GM23248 (cell line): ENCODE measurements around the gene SETBP1. TPM values are rescaled to one million over a fixed set of nuclear protein-coding genes. Genes with fewer than 3 reads are reported as not detected.

Source experiments
- DNase-seq: peaks from one replicate; pipeline ENCODE4 v3.0.0-alpha.2; 2015
- H2AFZ ChIP-seq: fragments of 200-600 bp; sonication (generic); 2 replicates; pipeline ENCODE4 v1.6.1; 2016; ENCODE audit warnings: antibody characterized with exemption
- H3F3A ChIP-seq: fragments of 200-600 bp; sonication (generic); 2 replicates; pipeline ENCODE4 v1.6.1; 2016; ENCODE audit warnings: mild to moderate bottlenecking, antibody characterized with exemption, mixed run types; ENCODE audit not compliant: insufficient read depth
- H3K27ac ChIP-seq: fragments of 200-600 bp; sonication (generic); 2 replicates; pipeline ENCODE4 v1.5.1; 2016; ENCODE audit warnings: mild to moderate bottlenecking
- H3K27me3 ChIP-seq: fragments of 200-600 bp; sonication (generic); replicated peaks from 2 replicates; pipeline ENCODE4 v1.6.1; 2016; ENCODE audit warnings: mild to moderate bottlenecking; ENCODE audit not compliant: insufficient read depth
- H3K36me3 ChIP-seq: fragments of 200-600 bp; sonication (generic); 2 replicates; pipeline ENCODE4 v1.6.1; 2016; ENCODE audit warnings: low read depth, mild to moderate bottlenecking
- H3K4me1 ChIP-seq: fragments of 200-600 bp; sonication (generic); 2 replicates; pipeline ENCODE4 v1.6.1; 2016; ENCODE audit warnings: mild to moderate bottlenecking; ENCODE audit not compliant: insufficient read depth
- H3K4me2 ChIP-seq: fragments of 200-600 bp; sonication (generic); one replicate; pipeline ENCODE4 v1.6.1; 2016; ENCODE audit warnings: mild to moderate bottlenecking; ENCODE audit not compliant: unreplicated experiment
- H3K4me3 ChIP-seq: fragments of 200-600 bp; sonication (generic); 2 replicates; pipeline ENCODE4 v1.5.1; 2016; ENCODE audit warnings: mild to moderate bottlenecking
- H3K79me2 ChIP-seq: fragments of 200-600 bp; sonication (generic); 2 replicates; pipeline ENCODE4 v1.6.1; 2016; ENCODE audit warnings: mild to moderate bottlenecking; ENCODE audit not compliant: insufficient read depth
- H3K9ac ChIP-seq: fragments of 200-600 bp; sonication (generic); 2 replicates; pipeline ENCODE4 v1.6.1; 2016; ENCODE audit warnings: mild to moderate bottlenecking
- H3K9me2 ChIP-seq: fragments of 200-600 bp; sonication (generic); 2 replicates; pipeline ENCODE4 v1.6.1; 2016; ENCODE audit warnings: mixed run types, mild to moderate bottlenecking, moderate library complexity; ENCODE audit not compliant: insufficient read depth
- H3K9me3 ChIP-seq: fragments of 200-600 bp; sonication (generic); one replicate; pipeline ENCODE4 v1.6.1; 2017; ENCODE audit warnings: low read depth
- H4K20me1 ChIP-seq: fragments of 200-600 bp; sonication (generic); 2 replicates; pipeline ENCODE4 v1.6.0; 2016; ENCODE audit not compliant: insufficient read depth
- EZH2 ChIP-seq: fragments of 200-600 bp; sonication (generic); IDR thresholded peaks from 2 replicates; pipeline ENCODE4 v1.6.1; 2018; ENCODE audit warnings: antibody characterized with exemption, mild to moderate bottlenecking; ENCODE audit not compliant: insufficient read depth, poor library complexity, severe bottlenecking
- EZH2phosphoT487 ChIP-seq: fragments of 200-600 bp; sonication (generic); IDR thresholded peaks from 2 replicates; pipeline ENCODE4 v1.6.1; 2018; ENCODE audit warnings: antibody characterized with exemption, moderate library complexity, mild to moderate bottlenecking, low read depth; ENCODE audit not compliant: insufficient read depth
- WGBS, 2 experiments: methylation state at CpG; one replicate each; pipeline ENCODE4 v1.1.6; 2015 to 2017; ENCODE audit warnings: low lambda C conversion rate in 2 of 2, low coverage in 1 of 2; ENCODE audit errors: missing lambda C conversion rate in 2 of 2; 5-methylcytosine and 5-hydroxymethylcytosine counted together
- in situ Hi-C: fragments of 300-500 bp; cut with MboI; formaldehyde crosslinking; loops from 2 replicates; pipeline ENCODE4 v1.15.0; 2020
- polyA plus RNA-seq: library from polyadenylated mRNA; unstranded; fragments of >200 nt; fragmentation: Nextera tagmentation; extraction: Ambion mirVana; gene quantifications from 2 replicates; pipeline ENCODE4 v1.2.1, GENCODE V29; 2016
- total RNA-seq: library from RNA; depleted of rRNA; stranded (reverse); fragments of >200 nt; shearing (Covaris generic); gene quantifications from 2 replicates; pipeline ENCODE4 v1.2.3, GENCODE V29; 2014

SETBP1 gene
- total and polyA plus RNA-seq, 2 experiments from 2014 or later = 1.3 to 4.1 TPM

DNA sequence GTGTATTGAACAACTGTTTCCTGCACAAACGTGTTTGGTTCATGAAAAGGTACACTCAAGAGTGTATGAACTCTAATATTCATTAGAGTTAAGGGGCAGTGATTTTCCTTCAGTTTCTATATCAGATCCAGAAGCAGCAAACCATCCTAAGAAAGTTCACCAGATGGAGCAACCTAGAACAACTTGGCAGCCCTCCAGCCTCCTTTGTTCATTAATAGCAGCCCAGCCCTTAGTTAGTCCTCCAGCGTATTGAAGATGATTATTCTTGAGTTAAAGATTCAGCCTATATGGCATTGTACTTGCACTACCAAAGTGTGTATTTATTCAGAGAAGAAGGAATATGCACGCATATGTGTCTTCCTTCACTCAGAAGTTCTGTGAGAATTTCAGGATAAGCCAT is 365.5 kb downstream of the SETBP1 start:
- Histone ChIP-seq H4K20me1 (no peaks in the 10 kb centered on the region), H3K9me2 (no peaks in the 10 kb centered on the region), H3K4me2 (no peak overlapping the region), H3K36me3 (no peaks in the 10 kb centered on the region), H3K79me2 (no peaks in the 10 kb centered on the region), H3K27ac (no peak overlapping the region), H3K9me3 (no peaks in the 10 kb centered on the region), H3K4me3 (no peak overlapping the region), H3K4me1 (peaks cover 22% of the 10 kb centered on the region), H2AFZ (no peak overlapping the region), H3K27me3 (no peaks in the 10 kb centered on the region), H3F3A (peaks cover 16% of the 10 kb centered on the region), H3K9ac (no peak overlapping the region)
- in situ Hi-C loops = no loop called here
- TF ChIP-seq EZH2 = no peak
- TF ChIP-seq EZH2phosphoT487 = no peak
- no peak for DNase-seq
- 83 to 91% methylated on average over 3 of the region's 3 CpGs for WGBS, 2 experiments

DNA sequence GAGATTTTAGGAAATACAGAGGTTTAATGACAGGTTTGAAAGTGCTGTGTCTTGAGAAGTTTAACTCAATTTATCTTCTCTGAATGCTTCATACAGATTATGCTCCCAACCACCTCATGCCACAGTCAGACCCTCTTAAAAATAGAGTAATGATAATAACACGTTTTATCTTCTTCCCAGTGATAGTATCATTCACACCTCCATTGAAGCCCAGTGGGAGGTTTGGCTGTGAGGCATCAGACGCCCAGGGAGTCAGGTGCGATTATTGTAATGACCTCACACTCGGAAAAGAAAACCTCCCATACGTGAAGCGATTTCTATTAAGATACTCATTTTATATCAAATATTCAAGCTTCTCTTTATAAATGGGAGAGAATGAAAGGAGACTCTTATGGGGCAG is 366.3 kb downstream of the SETBP1 start:
- Histone ChIP-seq H4K20me1 (no peaks in the 10 kb centered on the region), H3K9me3 (no peaks in the 10 kb centered on the region), H2AFZ (no peak overlapping the region), H3K27me3 (no peaks in the 10 kb centered on the region), H3K4me1 (peaks cover 25% of the 10 kb centered on the region), H3K9me2 (no peaks in the 10 kb centered on the region), H3K79me2 (no peaks in the 10 kb centered on the region), H3K4me2 (no peak overlapping the region), H3K9ac (no peak overlapping the region), H3F3A (peaks cover 22% of the 10 kb centered on the region), H3K27ac (no peak overlapping the region), H3K36me3 (no peaks in the 10 kb centered on the region), H3K4me3 (no peak overlapping the region)
- no peak for TF ChIP-seq EZH2phosphoT487
- TF ChIP-seq EZH2 = no peak
- WGBS, 2 experiments = 94 to 96% methylated on average over 6 of the region's 6 CpGs
- in situ Hi-C loops = no loop called here
- DNase-seq = no peak

DNA sequence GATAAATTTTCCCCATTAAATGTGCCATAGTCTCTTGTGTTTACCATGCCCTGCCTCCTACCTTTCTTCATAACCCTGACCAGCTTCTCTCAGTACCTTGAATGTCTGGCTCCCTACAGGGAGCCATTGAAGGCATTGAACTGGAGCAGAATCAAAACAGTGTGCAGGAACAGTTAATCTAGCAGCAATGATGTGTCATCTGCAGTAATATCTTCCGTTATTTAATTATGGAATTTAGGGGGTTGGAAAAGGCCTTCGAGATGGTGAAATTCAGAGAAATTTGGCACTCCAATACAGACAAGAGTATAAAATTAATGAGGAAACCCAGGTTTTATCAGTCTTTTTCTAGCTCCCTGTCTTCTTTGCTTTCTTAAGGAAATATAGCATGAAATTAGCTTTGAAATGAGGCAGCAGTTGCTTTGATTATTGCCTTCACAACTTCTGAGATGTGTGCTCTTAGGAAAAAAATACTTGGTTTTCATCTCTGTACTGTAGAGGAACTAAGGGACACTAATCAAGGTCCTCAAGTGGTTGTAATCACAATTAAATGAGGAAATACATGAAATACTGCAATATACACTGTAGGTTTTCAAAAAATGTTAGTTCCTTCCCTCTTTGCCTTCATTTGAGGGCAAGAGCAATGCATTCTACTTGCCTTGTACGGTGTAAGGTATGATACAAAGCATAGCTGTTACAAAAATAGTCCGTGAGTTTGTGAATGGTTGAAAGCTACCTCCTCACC is 369.1 kb downstream of the SETBP1 start:
- H3K36me3 ChIP-seq = no peaks in the 10 kb centered on the region
- H4K20me1 ChIP-seq = no peaks in the 10 kb centered on the region
- TF ChIP-seq EZH2 (no peak), EZH2phosphoT487 (no peak)
- peak; percentile 20 for DNase-seq
- peak overlapping the region; percentile 14 for H3K4me2 ChIP-seq
- no peak overlapping the region for H3K27ac ChIP-seq
- 44 to 53% methylated on average over 4 of the region's 4 CpGs for WGBS, 2 experiments
- no peaks in the 10 kb centered on the region for H3K27me3 ChIP-seq
- peaks cover 22% of the 10 kb centered on the region for H3F3A ChIP-seq
- H3K4me3 ChIP-seq = no peak overlapping the region
- H3K9me2 ChIP-seq = no peaks in the 10 kb centered on the region
- peaks cover 25% of the 10 kb centered on the region for H3K4me1 ChIP-seq
- H3K79me2 ChIP-seq = no peaks in the 10 kb centered on the region
- H2AFZ ChIP-seq = no peak overlapping the region
- no peak overlapping the region for H3K9ac ChIP-seq
- no peaks in the 10 kb centered on the region for H3K9me3 ChIP-seq
- in situ Hi-C loops = no loop called here

DNA sequence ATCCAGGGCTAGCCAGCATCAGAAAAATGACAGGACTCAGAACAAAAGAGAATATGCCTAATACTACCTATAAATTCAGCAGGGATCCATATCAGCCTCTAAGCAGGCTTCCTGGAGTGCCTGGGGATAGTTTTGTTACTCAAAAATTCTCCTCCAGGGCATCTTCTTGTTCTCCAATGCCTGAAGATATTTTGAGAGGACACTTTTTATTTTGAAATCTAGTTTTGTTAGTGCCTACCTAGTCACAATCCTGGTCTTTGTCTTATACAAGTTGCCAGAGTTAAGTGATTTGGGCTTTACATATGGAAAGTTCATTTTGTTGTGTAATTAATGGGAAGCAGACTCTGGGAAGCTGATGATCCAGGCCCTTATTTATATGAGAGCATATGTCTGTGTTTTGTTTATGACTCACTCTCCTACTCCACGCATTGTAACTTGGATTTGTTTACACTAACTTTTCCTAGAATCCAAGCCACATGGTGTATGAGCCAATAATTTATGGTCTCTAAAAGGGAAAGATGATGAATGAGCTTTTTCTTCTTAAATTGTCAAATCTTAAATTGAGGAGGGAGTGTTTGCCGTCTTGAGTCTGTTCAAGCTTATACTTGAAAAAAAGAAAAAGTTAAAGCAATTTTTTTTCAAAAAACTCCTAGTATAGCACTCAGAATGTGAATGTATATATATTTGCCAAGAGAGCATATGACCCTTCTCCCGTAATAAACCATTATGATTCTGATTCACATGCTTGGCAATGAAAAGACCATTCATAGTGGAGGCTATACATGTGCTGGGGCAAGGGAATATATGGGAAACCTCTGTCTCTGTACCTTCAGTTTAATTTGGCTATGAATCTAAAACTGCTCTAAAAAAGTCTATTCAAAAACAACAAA is 370.3 kb downstream of the SETBP1 start:
- Histone ChIP-seq H3K79me2 (no peaks in the 10 kb centered on the region), H3K36me3 (no peaks in the 10 kb centered on the region), H3K9me3 (no peaks in the 10 kb centered on the region), H3F3A (peaks cover 22% of the 10 kb centered on the region), H3K9me2 (no peaks in the 10 kb centered on the region), H4K20me1 (no peaks in the 10 kb centered on the region), H3K27me3 (no peaks in the 10 kb centered on the region), H2AFZ (no peak overlapping the region), H3K4me3 (no peak overlapping the region), H3K4me1 (peaks cover 25% of the 10 kb centered on the region), H3K27ac (peak overlapping the region; percentile 59), H3K9ac (no peak overlapping the region), H3K4me2 (peak overlapping the region; percentile 28)
- in situ Hi-C loops = no loop called here
- TF ChIP-seq EZH2phosphoT487 (no peak), EZH2 (no peak)
- WGBS, 2 experiments = 11 to 12% methylated on average over 3 of the region's 3 CpGs
- DNase-seq = peak; percentile 88
